Left renal cortex interstitium (tissue), 4 donors: ENCODE data around the gene SULT2B1. TPM values are rescaled to one million over a fixed set of nuclear protein-coding genes. Genes with fewer than 3 reads are reported as not detected.
"Not testable (repeated sequence)": the region's sequence is repeated elsewhere in the genome, so short reads cannot be mapped to it uniquely, and the experiment has no call there.

ENCODE experiments used
- DNase-seq, 4 donors: peaks; one replicate each; pipeline ENCODE4 v3.0.0-alpha.2; 2013; ENCODE audit warnings: low read depth in 4 of 4, low spot score in 2 of 4, missing footprints in 1 of 4
- polyA plus RNA-seq, 4 donors: library from polyadenylated mRNA; unstranded; fragments of 120-200 nt; gene quantifications; one replicate each; pipeline ENCODE4 v1.2.1, GENCODE V29; 2013; ENCODE audit not compliant: insufficient read length in 4 of 4

SULT2B1 gene
- under 1 TPM; 0.25 to 0.39 (median 0.35) TPM for polyA plus RNA-seq

- DNase-seq = no peak
Observed at GRCh38 chr19:48551437-48552302, at the start of gene SULT2B1. Gene SULT2B1, plus strand, starts transcription at chr19:48552172. Its CDS starts 81 bp downstream, at chr19:48552253.

- no peak for DNase-seq
Observed at GRCh38 chr19:48502350-48503018, 49.5 kb upstream of the SULT2B1 start.

- DNase-seq = no peak
Observed at GRCh38 chr19:48506138-48506733, 45.7 kb upstream of the SULT2B1 start.

GRCh38 chr19:48507911-48508439 is 44.0 kb upstream of the SULT2B1 start:
- DNase-seq = no peak

GRCh38 chr19:48508729-48509411 is 43.1 kb upstream of the SULT2B1 start:
- DNase-seq = no peak

GRCh38 chr19:48509467-48510194 is 42.3 kb upstream of the SULT2B1 start:
- no peak for DNase-seq

- DNase-seq = no peak
Observed at GRCh38 chr19:48510421-48511268, 41.3 kb upstream of the SULT2B1 start.

GRCh38 chr19:48511321-48511731 is 40.6 kb upstream of the SULT2B1 start:
- no peak for DNase-seq

GRCh38 chr19:48511800-48512503 is 40.0 kb upstream of the SULT2B1 start, which contains the start of gene LMTK3:
Gene LMTK3, minus strand, starts transcription at chr19:48511835. Its CDS starts 259 bp downstream, at chr19:48511576.
- no peak for DNase-seq

GRCh38 chr19:48512504-48513288 is 39.3 kb upstream of the SULT2B1 start:
- no peak for DNase-seq

- DNase-seq = peak in 1 of 4 donors; percentile 66
Observed at GRCh38 chr19:48513289-48514122, 38.5 kb upstream of the SULT2B1 start.

GRCh38 chr19:48514123-48514458 is 37.9 kb upstream of the SULT2B1 start:
- no peak for DNase-seq

- no peak for DNase-seq
Observed at GRCh38 chr19:48516536-48516935, 35.4 kb upstream of the SULT2B1 start.

- DNase-seq = no peak
Observed at GRCh38 chr19:48518207-48518606, 33.8 kb upstream of the SULT2B1 start.

- not testable (repeated sequence) for DNase-seq
Observed at GRCh38 chr19:48519426-48519825, 32.5 kb upstream of the SULT2B1 start.

- no peak for DNase-seq
Observed at GRCh38 chr19:48520134-48520533, 31.8 kb upstream of the SULT2B1 start.

GRCh38 chr19:48524221-48524620 is 27.8 kb upstream of the SULT2B1 start:
- no peak for DNase-seq
